ENCODE data around the gene FANCM.
"Not testable (repeated sequence)": the region's sequence is repeated elsewhere in the genome, so short reads cannot be mapped to it uniquely, and the experiment has no call there.

DNA sequence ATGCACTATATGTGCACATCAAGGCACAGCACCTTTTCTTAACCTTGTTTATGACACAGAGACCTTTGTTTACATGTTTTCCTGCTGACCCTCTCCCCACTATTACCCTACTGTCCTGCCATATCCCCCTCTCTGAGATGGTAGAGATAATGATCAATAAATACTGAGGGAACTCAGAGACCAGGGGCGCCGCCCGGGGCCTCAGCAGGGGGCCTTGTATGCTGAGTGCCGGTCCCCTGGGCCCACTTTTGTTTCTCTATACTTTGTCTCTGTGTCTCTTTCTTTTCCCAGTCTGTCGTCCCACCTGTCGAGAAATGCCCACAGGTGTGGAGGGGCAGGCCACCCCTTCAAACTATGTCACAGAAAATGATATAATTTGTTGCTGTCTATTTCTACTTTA lies 78.6 kb downstream of the FANCM start:
- not testable (repeated sequence) for TF ChIP-seq CTCF, POLR2A (IDR thresholded peaks at IDR 0.05)

All from esophagus squamous epithelium (tissue), 4 donors.